Measurements from ENCODE around the gene FGR. TPM values are rescaled to one million over a fixed set of nuclear protein-coding genes. Genes with fewer than 3 reads are reported as not detected.

The FGR gene
- total and polyA plus RNA-seq, 7 experiments from 2014 or later: 0.15 to 246 (median 1.5) TPM

GRCh38 chr1:27635396-27636142, 584 bp upstream of the FGR start:
- no peaks in the 10 kb centered on the region for H3K9me3 ChIP-seq (ENCODE audit: control insufficient read depth in 2 of 3, low read length in 3 of 3)
- H3K27me3 ChIP-seq (ENCODE audit: control insufficient read depth in 2 of 2, insufficient read depth in 2 of 2, low read length in 2 of 2): no peaks in the 10 kb centered on the region
- H3K27ac ChIP-seq (ENCODE audit: low read depth, low read length): no peak overlapping the region
- peak overlapping the region in 9 of 10 donors; percentile 48 to 82 (median 58) for H3K4me3 Mint-ChIP-seq
- DNase-seq (no peak), ATAC-seq (no peak)
- no peaks in the 10 kb centered on the region for H3K27me3 Mint-ChIP-seq
- H3K4me3 ChIP-seq (ENCODE audit: low read length): no peak overlapping the region
- no peaks in the 10 kb centered on the region for H3K9me3 Mint-ChIP-seq
- H3K27ac Mint-ChIP-seq: peak overlapping the region in 6 of 9 donors; percentile 46 to 83 (median 61)
- ChIA-PET CTCF (interaction anchor here (0.6 kb wide), 1 partner anchor 686 kb away, joined by 3 read pairs; no protein-coding TSS in a partner anchor), POLR2A (no interaction called here)
- no peaks in the 10 kb centered on the region for H3K36me3 Mint-ChIP-seq
- H3K36me3 ChIP-seq (ENCODE audit: control insufficient read depth in 2 of 3, insufficient read depth in 3 of 3, low read length in 3 of 3): no peaks in the 10 kb centered on the region
- H3K4me1 ChIP-seq (ENCODE audit: control insufficient read depth in 2 of 2, insufficient read depth in 2 of 2, low read length in 2 of 2): peaks cover 38 to 52% of the 10 kb centered on the region in 2 donors
- intact Hi-C loops (cut with micrococcal nuclease): no loop called here
- peaks cover 37 to 76% (median 63%) of the 10 kb centered on the region in 7 donors for H3K4me1 Mint-ChIP-seq

GRCh38 chr1:27634177-27634984, 604 bp downstream of the FGR start:
- POLR2A ChIA-PET: interaction anchor here (1.3 kb wide), 1 partner anchor 11 kb away, joined by 3 read pairs; no protein-coding TSS in a partner anchor
- no peaks in the 10 kb centered on the region for H3K27me3 Mint-ChIP-seq

GRCh38 chr1:27633640-27634176, 1.3 kb downstream of the FGR start:
- Mint-ChIP-seq H3K9me3 (no peaks in the 10 kb centered on the region), H3K36me3 (no peaks in the 10 kb centered on the region), H3K4me3 (peak overlapping the region; percentile 61 to 82 (median 78)), H3K27ac (peak overlapping the region in 8 of 9 donors; percentile 47 to 84 (median 74)), H3K27me3 (no peaks in the 10 kb centered on the region), H3K4me1 (peaks cover 49 to 81% (median 71%) of the 10 kb centered on the region in 7 donors)
- intact Hi-C loops (cut with micrococcal nuclease): loop anchor here (1.0 kb wide), 2 partner anchors 15 to 27 kb away; no protein-coding TSS in a partner anchor
- DNase-seq: no peak
- Histone ChIP-seq H3K27me3 (ENCODE audit: control insufficient read depth in 2 of 2, insufficient read depth in 2 of 2, low read length in 2 of 2) (no peaks in the 10 kb centered on the region), H3K4me3 (ENCODE audit: low read length) (peak overlapping the region; percentile 50), H3K4me1 (ENCODE audit: control insufficient read depth in 2 of 2, insufficient read depth in 2 of 2, low read length in 2 of 2) (peaks cover 45 to 56% of the 10 kb centered on the region in 2 donors), H3K36me3 (ENCODE audit: control insufficient read depth in 2 of 3, insufficient read depth in 3 of 3, low read length in 3 of 3) (no peaks in the 10 kb centered on the region), H3K9me3 (ENCODE audit: control insufficient read depth in 2 of 3, low read length in 3 of 3) (no peaks in the 10 kb centered on the region), H3K27ac (ENCODE audit: low read depth, low read length) (peak overlapping the region; percentile 51)
- ATAC-seq: no peak
- CTCF ChIA-PET: no interaction called here
- POLR2A ChIA-PET: interaction anchor here (1.0 to 2.1 kb wide), 4 partner anchors 9 to 25 kb away, joined by 3 to 5 read pairs (median 4); no protein-coding TSS in a partner anchor

More at GRCh38 chr1:27634177-27634984, 604 bp downstream of the FGR start:
- Mint-ChIP-seq H3K27ac (peak overlapping the region; percentile 27 to 84 (median 60)), H3K36me3 (no peaks in the 10 kb centered on the region), H3K4me3 (peak overlapping the region; percentile 36 to 82 (median 74)), H3K9me3 (no peaks in the 10 kb centered on the region), H3K4me1 (peaks cover 43 to 81% (median 69%) of the 10 kb centered on the region in 7 donors)
- H3K4me3 ChIP-seq (ENCODE audit: low read length): peak overlapping the region; percentile 50
- H3K27me3 ChIP-seq (ENCODE audit: control insufficient read depth in 2 of 2, insufficient read depth in 2 of 2, low read length in 2 of 2): no peaks in the 10 kb centered on the region
- intact Hi-C loops (cut with micrococcal nuclease): loop anchor here in 1 of 2 donors (1.0 kb wide), 1 partner anchor 26 kb away; no protein-coding TSS in a partner anchor
- peak overlapping the region; percentile 51 for H3K27ac ChIP-seq (ENCODE audit: low read depth, low read length)
- DNase-seq: peak in 6 of 9 donors; percentile 27 to 79 (median 34)
- CTCF ChIA-PET: no interaction called here
- H3K36me3 ChIP-seq (ENCODE audit: control insufficient read depth in 2 of 3, insufficient read depth in 3 of 3, low read length in 3 of 3): no peaks in the 10 kb centered on the region
- peaks cover 38 to 52% of the 10 kb centered on the region in 2 donors for H3K4me1 ChIP-seq (ENCODE audit: control insufficient read depth in 2 of 2, insufficient read depth in 2 of 2, low read length in 2 of 2)
- ATAC-seq: peak; percentile 27
- H3K9me3 ChIP-seq (ENCODE audit: control insufficient read depth in 2 of 3, low read length in 3 of 3): no peaks in the 10 kb centered on the region

- no peaks in the 10 kb centered on the region for H3K9me3 Mint-ChIP-seq
- ChIA-PET POLR2A (interaction anchor here (1.0 to 2.1 kb wide), 3 partner anchors 10 to 26 kb away, joined by 3 to 5 read pairs (median 4); no protein-coding TSS in a partner anchor), CTCF (no interaction called here)
- no peak for ATAC-seq
- H3K4me1 ChIP-seq (ENCODE audit: control insufficient read depth in 2 of 2, insufficient read depth in 2 of 2, low read length in 2 of 2): peaks cover 48 to 60% of the 10 kb centered on the region in 2 donors
- peaks cover 51 to 83% (median 74%) of the 10 kb centered on the region in 7 donors for H3K4me1 Mint-ChIP-seq
- H3K36me3 ChIP-seq (ENCODE audit: control insufficient read depth in 2 of 3, insufficient read depth in 3 of 3, low read length in 3 of 3): no peaks in the 10 kb centered on the region
- intact Hi-C loops (cut with micrococcal nuclease): loop anchor here in 1 of 2 donors (1.0 kb wide), 1 partner anchor 15 kb away; no protein-coding TSS in a partner anchor
- peak overlapping the region; percentile 50 for H3K4me3 ChIP-seq (ENCODE audit: low read length)
- no peaks in the 10 kb centered on the region for H3K9me3 ChIP-seq (ENCODE audit: control insufficient read depth in 2 of 3, low read length in 3 of 3)
- peak overlapping the region; percentile 61 to 82 (median 78) for H3K4me3 Mint-ChIP-seq
- peak overlapping the region in 8 of 9 donors; percentile 30 to 84 (median 78) for H3K27ac Mint-ChIP-seq
- no peak for DNase-seq
- no peaks in the 10 kb centered on the region for H3K27me3 Mint-ChIP-seq
- H3K27me3 ChIP-seq (ENCODE audit: control insufficient read depth in 2 of 2, insufficient read depth in 2 of 2, low read length in 2 of 2): no peaks in the 10 kb centered on the region
- no peaks in the 10 kb centered on the region for H3K36me3 Mint-ChIP-seq
- peak overlapping the region; percentile 51 for H3K27ac ChIP-seq (ENCODE audit: low read depth, low read length)
These were observed 1.7 kb downstream of the FGR start for GRCh38 chr1:27633298-27633610.

GRCh38 chr1:27632387-27633297, 2.3 kb downstream of the FGR start:
- Histone ChIP-seq H3K27me3 (ENCODE audit: control insufficient read depth in 2 of 2, insufficient read depth in 2 of 2, low read length in 2 of 2) (no peaks in the 10 kb centered on the region), H3K4me1 (ENCODE audit: control insufficient read depth in 2 of 2, insufficient read depth in 2 of 2, low read length in 2 of 2) (peaks cover 48 to 61% of the 10 kb centered on the region in 2 donors), H3K4me3 (ENCODE audit: low read length) (peak overlapping the region; percentile 50), H3K27ac (ENCODE audit: low read depth, low read length) (peak overlapping the region; percentile 51), H3K9me3 (ENCODE audit: control insufficient read depth in 2 of 3, low read length in 3 of 3) (no peaks in the 10 kb centered on the region), H3K36me3 (ENCODE audit: control insufficient read depth in 2 of 3, insufficient read depth in 3 of 3, low read length in 3 of 3) (no peaks in the 10 kb centered on the region)
- Mint-ChIP-seq H3K36me3 (no peaks in the 10 kb centered on the region), H3K4me3 (peak overlapping the region; percentile 50 to 82 (median 77)), H3K27ac (peak overlapping the region; percentile 30 to 83 (median 78)), H3K4me1 (peaks cover 46 to 79% (median 71%) of the 10 kb centered on the region in 7 donors), H3K9me3 (no peaks in the 10 kb centered on the region), H3K27me3 (no peaks in the 10 kb centered on the region)
- ChIA-PET POLR2A (interaction anchor here (0.6 to 2.1 kb wide), 5 partner anchors 10 to 33 kb away, joined by 3 to 5 read pairs (median 3); no protein-coding TSS in a partner anchor), CTCF (no interaction called here)
- peak in 2 of 9 donors; percentile 42 to 73 for DNase-seq
- ATAC-seq: peak; percentile 20
- intact Hi-C loops (cut with micrococcal nuclease): loop anchor here (1.0 kb wide), 1 partner anchor 14 kb away; no protein-coding TSS in a partner anchor

Measured in naive thymus-derived CD4-positive, alpha-beta T cell (primary cell).